Measurements from ENCODE around the gene ADCY2.

Gene ADCY2

DNA sequence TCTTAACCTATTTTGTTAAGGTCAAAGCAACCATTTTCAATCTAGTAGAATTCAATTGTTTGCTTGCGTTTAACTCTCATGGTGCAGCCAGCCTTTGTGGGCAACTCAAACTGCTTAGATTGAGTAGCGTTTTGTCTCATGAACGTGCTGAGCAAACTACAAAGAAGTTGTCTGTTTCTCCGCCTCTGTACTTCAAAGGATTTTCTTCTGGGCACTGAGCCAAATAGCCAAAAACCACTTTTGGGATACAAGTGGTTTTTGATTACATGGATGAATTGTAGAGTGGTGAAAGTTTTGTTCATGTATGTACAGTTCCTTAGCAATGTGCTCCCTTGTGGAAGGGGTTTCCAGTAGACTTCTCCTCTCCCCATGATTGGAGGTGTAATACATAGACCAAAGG, 332.1 kb downstream of the ADCY2 start:
- Histone ChIP-seq H3K27ac (replicated peaks) (no peak overlapping the region), H3K27me3 (ENCODE audit: insufficient read depth, poor library complexity, severe bottlenecking) (peaks cover 5% of the 10 kb centered on the region), H3K4me3 (replicated peaks; ENCODE audit: insufficient read depth, low read length) (no peak overlapping the region)
- DNase-seq (ENCODE audit: low read depth in 1 of 2, low spot score in 1 of 2): no peak
- TF ChIP-seq, protein P1, sequence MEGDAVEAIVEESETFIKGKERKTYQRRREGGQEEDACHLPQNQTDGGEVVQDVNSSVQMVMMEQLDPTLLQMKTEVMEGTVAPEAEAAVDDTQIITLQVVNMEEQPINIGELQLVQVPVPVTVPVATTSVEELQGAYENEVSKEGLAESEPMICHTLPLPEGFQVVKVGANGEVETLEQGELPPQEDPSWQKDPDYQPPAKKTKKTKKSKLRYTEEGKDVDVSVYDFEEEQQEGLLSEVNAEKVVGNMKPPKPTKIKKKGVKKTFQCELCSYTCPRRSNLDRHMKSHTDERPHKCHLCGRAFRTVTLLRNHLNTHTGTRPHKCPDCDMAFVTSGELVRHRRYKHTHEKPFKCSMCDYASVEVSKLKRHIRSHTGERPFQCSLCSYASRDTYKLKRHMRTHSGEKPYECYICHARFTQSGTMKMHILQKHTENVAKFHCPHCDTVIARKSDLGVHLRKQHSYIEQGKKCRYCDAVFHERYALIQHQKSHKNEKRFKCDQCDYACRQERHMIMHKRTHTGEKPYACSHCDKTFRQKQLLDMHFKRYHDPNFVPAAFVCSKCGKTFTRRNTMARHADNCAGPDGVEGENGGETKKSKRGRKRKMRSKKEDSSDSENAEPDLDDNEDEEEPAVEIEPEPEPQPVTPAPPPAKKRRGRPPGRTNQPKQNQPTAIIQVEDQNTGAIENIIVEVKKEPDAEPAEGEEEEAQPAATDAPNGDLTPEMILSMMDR (IDR thresholded peaks at IDR 0.05; ENCODE audit: insufficient read depth, low read length): no peak
- TF ChIP-seq SPI1 (IDR thresholded peaks at IDR 0.05; ENCODE audit: borderline replicate concordance, low read depth) (no peak), POLR2AphosphoS5 (IDR thresholded peaks at IDR 0.05; ENCODE audit: low read depth) (no peak), GABPA (IDR thresholded peaks at IDR 0.05; ENCODE audit: low read depth) (no peak)
- TF ChIP-seq, protein P2, sequence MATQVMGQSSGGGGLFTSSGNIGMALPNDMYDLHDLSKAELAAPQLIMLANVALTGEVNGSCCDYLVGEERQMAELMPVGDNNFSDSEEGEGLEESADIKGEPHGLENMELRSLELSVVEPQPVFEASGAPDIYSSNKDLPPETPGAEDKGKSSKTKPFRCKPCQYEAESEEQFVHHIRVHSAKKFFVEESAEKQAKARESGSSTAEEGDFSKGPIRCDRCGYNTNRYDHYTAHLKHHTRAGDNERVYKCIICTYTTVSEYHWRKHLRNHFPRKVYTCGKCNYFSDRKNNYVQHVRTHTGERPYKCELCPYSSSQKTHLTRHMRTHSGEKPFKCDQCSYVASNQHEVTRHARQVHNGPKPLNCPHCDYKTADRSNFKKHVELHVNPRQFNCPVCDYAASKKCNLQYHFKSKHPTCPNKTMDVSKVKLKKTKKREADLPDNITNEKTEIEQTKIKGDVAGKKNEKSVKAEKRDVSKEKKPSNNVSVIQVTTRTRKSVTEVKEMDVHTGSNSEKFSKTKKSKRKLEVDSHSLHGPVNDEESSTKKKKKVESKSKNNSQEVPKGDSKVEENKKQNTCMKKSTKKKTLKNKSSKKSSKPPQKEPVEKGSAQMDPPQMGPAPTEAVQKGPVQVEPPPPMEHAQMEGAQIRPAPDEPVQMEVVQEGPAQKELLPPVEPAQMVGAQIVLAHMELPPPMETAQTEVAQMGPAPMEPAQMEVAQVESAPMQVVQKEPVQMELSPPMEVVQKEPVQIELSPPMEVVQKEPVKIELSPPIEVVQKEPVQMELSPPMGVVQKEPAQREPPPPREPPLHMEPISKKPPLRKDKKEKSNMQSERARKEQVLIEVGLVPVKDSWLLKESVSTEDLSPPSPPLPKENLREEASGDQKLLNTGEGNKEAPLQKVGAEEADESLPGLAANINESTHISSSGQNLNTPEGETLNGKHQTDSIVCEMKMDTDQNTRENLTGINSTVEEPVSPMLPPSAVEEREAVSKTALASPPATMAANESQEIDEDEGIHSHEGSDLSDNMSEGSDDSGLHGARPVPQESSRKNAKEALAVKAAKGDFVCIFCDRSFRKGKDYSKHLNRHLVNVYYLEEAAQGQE (IDR thresholded peaks at IDR 0.05; ENCODE audit: insufficient replicate concordance, low read depth): no peak

DNA sequence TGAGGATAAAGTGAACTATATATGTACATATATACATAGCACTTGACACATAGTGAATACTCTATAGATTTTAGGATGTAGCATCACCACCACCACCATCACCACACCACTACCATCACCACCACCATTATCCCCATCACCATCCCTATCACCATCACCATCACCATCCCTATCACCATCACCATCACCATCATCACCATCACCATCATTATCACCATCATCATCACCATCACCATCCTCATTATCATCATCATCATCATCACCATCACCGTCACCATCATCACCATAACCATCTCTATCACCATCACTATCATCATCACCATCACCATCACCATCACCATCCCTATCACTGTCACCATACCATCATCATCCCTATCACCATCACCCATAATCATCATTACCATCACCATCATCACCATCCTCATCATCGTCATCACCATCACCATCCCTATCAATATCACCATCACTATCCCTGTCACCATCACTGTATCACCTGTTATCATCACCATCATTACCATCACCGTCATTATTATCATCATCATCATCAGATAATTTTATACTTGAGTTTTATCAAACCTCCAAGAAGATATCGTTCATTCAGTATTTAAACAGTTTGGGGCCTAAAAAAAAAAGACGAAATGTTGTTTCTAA, 345.6 kb downstream of the ADCY2 start:
- Histone ChIP-seq H3K27ac (replicated peaks) (no peak overlapping the region), H3K27me3 (ENCODE audit: insufficient read depth, poor library complexity, severe bottlenecking) (no peaks in the 10 kb centered on the region), H3K4me3 (replicated peaks; ENCODE audit: insufficient read depth, low read length) (no peak overlapping the region)
- no peak for DNase-seq (ENCODE audit: low read depth in 1 of 2, low spot score in 1 of 2)
- TF ChIP-seq, protein P1 (IDR thresholded peaks at IDR 0.05; ENCODE audit: insufficient read depth, low read length): no peak
- TF ChIP-seq SPI1 (IDR thresholded peaks at IDR 0.05; ENCODE audit: borderline replicate concordance, low read depth) (no peak), GABPA (IDR thresholded peaks at IDR 0.05; ENCODE audit: low read depth) (no peak), POLR2AphosphoS5 (IDR thresholded peaks at IDR 0.05; ENCODE audit: low read depth) (no peak)
- TF ChIP-seq, protein P2 (IDR thresholded peaks at IDR 0.05; ENCODE audit: insufficient replicate concordance, low read depth): no peak

DNA sequence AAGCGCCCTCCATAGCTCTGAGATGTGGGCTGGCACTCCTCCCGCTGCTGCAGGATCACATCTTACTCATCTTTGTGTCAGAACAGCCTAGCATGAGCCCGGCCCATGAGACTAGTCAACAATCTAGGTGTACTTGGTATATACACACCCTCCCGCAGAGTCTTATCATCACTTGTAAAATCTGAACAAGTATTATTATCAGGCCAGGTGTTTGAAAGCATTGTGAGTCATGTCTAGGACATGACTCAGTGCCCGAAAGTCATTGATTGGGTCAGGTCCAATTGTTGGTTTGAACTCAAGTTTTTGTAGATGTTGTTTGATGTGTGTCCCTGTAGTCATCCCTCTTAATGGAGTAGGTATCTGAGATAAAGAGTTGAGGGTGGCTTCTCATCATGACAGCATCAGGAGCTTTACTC, 346.3 kb downstream of the ADCY2 start:
- Histone ChIP-seq H3K27me3 (ENCODE audit: insufficient read depth, poor library complexity, severe bottlenecking) (no peaks in the 10 kb centered on the region), H3K27ac (replicated peaks) (no peak overlapping the region)
- no peak for DNase-seq (ENCODE audit: low read depth in 1 of 2, low spot score in 1 of 2)

More for the DNA sequence above, 346.3 kb downstream of the ADCY2 start:
- no peak overlapping the region for H3K4me3 ChIP-seq (replicated peaks; ENCODE audit: insufficient read depth, low read length)
- TF ChIP-seq GABPA (IDR thresholded peaks at IDR 0.05; ENCODE audit: low read depth) (no peak), POLR2AphosphoS5 (IDR thresholded peaks at IDR 0.05; ENCODE audit: low read depth) (no peak), SPI1 (IDR thresholded peaks at IDR 0.05; ENCODE audit: borderline replicate concordance, low read depth) (no peak)
- TF ChIP-seq, protein P1 (IDR thresholded peaks at IDR 0.05; ENCODE audit: insufficient read depth, low read length): no peak
- TF ChIP-seq, protein P2 (IDR thresholded peaks at IDR 0.05; ENCODE audit: insufficient replicate concordance, low read depth): no peak

Data from HL-60 (cell line).